ENCODE results near the gene CHMP2B.

DNA sequence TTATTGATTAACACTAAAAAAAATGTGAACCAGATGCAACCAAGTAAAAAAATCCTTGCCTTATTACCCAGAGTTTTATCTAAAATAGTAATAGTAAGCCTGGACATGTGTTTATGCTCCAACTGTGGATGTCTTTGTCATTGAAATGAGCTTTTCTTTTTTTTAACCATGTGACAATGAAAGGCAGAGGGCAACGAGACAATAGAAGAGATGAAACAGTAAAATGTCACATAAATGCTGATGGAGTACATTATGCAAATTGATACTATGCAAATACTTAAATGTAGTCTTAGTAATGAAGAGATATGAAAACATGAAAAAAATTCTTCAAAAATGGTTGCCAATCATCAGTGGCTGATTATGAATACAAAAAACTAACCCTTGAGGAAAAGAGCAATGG lies 20.5 kb upstream of the CHMP2B start:
- TF ChIP-seq POLR2A (IDR thresholded peaks at IDR 0.05; ENCODE audit: low read depth, low read length) (no peak), POLR2AphosphoS5 (IDR thresholded peaks at IDR 0.05; ENCODE audit: low read depth, low read length) (no peak)
